SH-SY5Y (cell line): Measurements from ENCODE around the gene NR1I2.

Experiments used
- GATA2 ChIP-seq: IDR thresholded peaks from 2 replicates; pipeline ENCODE4 v1.6.1; 2011; ENCODE audit warnings: mild to moderate bottlenecking, low read depth, low read length
- GATA3 ChIP-seq: IDR thresholded peaks from 2 replicates; pipeline ENCODE4 v1.6.1; 2011; ENCODE audit warnings: low read depth, mild to moderate bottlenecking, low read length, moderate library complexity

DNA sequence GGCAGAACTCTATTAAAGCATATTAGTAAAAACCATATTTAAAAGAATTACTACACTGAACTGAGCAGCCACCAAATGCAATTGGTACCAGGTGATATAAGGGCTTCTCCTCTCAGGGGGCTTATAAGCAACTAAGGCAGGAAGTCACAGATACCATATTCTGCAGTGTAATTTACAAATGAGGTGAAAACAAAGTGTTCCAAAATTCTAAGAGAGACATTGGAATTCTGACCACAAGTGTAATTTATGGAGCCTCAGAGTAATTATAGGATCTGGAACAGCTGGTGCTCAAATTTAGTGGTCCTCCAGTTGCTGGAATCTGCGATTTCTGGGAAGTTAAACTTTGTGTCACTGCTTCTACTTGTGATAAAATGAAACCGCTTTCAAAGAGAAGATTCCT is 3.1 kb upstream of the NR1I2 start:
- TF ChIP-seq GATA2 (no peak), GATA3 (no peak)
